GM21825 (cell line): Measurements from ENCODE around the gene TSPAN14.

Experiments
- ATAC-seq: cut with Tn5 transposase; IDR thresholded peaks from one replicate; pipeline ENCODE4 v1.9.1; 2021; ENCODE audit warnings: mild to moderate bottlenecking, moderate library complexity; ENCODE audit not compliant: unreplicated experiment

TSPAN14 gene

GRCh38 chr10:80580638-80581468 lies 126.7 kb downstream of the TSPAN14 start:
- no peak for ATAC-seq

DNA sequence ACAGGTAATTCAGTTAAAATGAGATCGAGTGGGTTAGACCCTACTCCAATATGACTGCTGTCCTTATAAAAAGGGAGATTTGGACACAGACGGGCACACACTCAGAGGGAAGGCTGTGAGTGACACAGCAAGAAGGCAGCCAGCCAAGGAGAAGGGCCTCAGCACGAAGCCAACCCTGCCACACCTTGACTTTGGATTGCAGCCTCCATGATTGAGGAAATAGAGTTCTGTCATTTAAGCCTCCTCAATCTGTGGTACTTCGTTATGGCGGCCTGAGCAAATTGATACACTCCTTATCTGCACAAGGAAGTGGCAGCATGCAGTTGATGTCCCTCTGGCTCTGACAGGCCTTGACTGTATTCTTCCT lies 127.3 kb downstream of the TSPAN14 start:
- ATAC-seq = no peak

DNA sequence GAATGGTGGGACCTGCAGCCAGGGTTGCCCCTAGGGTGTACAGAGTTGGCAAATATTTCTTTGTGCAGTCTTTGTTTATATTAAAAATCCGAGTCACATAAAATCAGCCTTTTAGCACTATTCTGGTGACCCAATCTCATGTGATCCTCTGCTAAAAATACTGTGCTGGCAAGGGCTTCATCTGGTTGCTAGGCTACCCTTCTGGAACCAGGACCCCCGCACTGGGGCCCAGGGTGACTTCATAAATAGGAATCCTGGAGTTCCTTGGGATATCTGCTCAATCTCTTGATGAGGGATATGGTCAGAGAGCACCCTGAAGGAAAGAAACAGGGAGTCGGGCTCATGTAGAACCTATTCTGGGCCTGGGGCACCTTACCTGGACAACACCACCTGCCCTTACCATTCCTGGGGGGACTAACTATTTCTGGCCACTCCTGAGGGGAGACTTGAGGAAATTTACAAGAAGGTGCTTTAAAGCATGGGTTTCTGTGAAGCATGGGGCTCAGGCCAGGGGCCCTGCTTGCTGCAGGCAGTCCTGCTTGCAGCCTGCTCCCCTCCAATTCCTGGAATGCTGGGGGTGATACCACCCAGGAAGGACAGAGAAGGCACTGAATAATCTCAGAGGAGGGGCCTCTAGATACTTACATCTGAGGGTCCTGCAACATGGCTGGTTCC lies 128.3 kb downstream of the TSPAN14 start:
- ATAC-seq = no peak
